Endodermal cell (in vitro differentiated cells): ENCODE data around the gene PSD2. TPM values are rescaled to one million over a fixed set of nuclear protein-coding genes. Genes with fewer than 3 reads are reported as not detected.
A peak's percentile ranks its signal among the peaks of the same experiment; 100 is the strongest.

Source experiments
- DNase-seq: peaks from one replicate; pipeline ENCODE4 v3.0.0-alpha.2; 2017
- H3K27ac ChIP-seq: 2 replicates; pipeline ENCODE4 v1.5.1; 2013; ENCODE audit warnings: mild to moderate bottlenecking, low read depth, low read length, moderate library complexity
- H3K27me3 ChIP-seq: 2 replicates; pipeline ENCODE4 v1.6.1; 2013; ENCODE audit warnings: mild to moderate bottlenecking, low read length, moderate library complexity; ENCODE audit not compliant: insufficient read depth, control insufficient read depth, poor library complexity, severe bottlenecking
- H3K36me3 ChIP-seq: 2 replicates; pipeline ENCODE4 v1.7.0; 2013; ENCODE audit warnings: mild to moderate bottlenecking, low read length, moderate library complexity; ENCODE audit not compliant: control insufficient read depth, insufficient read depth
- H3K4me1 ChIP-seq: one replicate; pipeline ENCODE4 v1.7.0; 2013; ENCODE audit warnings: low read length; ENCODE audit not compliant: control insufficient read depth, insufficient read depth
- H3K4me3 ChIP-seq: 2 replicates; pipeline ENCODE4 v1.5.1; 2013; ENCODE audit warnings: mild to moderate bottlenecking, low read length, moderate library complexity
- H3K9ac ChIP-seq: 2 replicates; pipeline ENCODE4 v1.6.1; 2013; ENCODE audit warnings: mild to moderate bottlenecking, low read length, moderate library complexity; ENCODE audit not compliant: poor library complexity, severe bottlenecking; ENCODE audit errors: extremely low read depth
- H3K9me3 ChIP-seq: 2 replicates; pipeline ENCODE4 v1.6.1; 2013; ENCODE audit warnings: mild to moderate bottlenecking, low read length, moderate library complexity; ENCODE audit not compliant: control insufficient read depth
- H3K27ac Mint-ChIP-seq: 2 replicates; pipeline ENCODE4 v1.8.0; 2020; ENCODE audit warnings: mixed read lengths
- H3K27me3 Mint-ChIP-seq: 2 replicates; pipeline ENCODE4 v1.8.0; 2021; ENCODE audit warnings: mild to moderate bottlenecking, mixed read lengths; ENCODE audit not compliant: insufficient read depth
- H3K36me3 Mint-ChIP-seq: 2 replicates; pipeline ENCODE4 v1.8.0; 2020; ENCODE audit warnings: low read depth, mixed read lengths
- H3K4me1 Mint-ChIP-seq: 2 replicates; pipeline ENCODE4 v1.8.0; 2020; ENCODE audit warnings: mixed read lengths
- H3K4me3 Mint-ChIP-seq: 2 replicates; pipeline ENCODE4 v1.8.0; 2020; ENCODE audit warnings: mild to moderate bottlenecking, moderate library complexity, mixed read lengths
- H3K9me3 Mint-ChIP-seq: 2 replicates; pipeline ENCODE4 v1.8.0; 2020; ENCODE audit warnings: mild to moderate bottlenecking, mixed read lengths
- CTCF ChIP-seq: fragments of 200-600 bp; sonication (generic); conservative IDR thresholded peaks from 2 replicates; pipeline ENCODE4 v1.5.0; 2021; ENCODE audit warnings: antibody characterized with exemption, mild to moderate bottlenecking
- WGBS, 2 experiments: methylation state at CpG; one replicate each; pipeline versions ENCODE4 v1.1.5 to v1.1.7; 2013; ENCODE audit warnings: missing lambda C conversion rate in 2 of 2, mixed read lengths in 1 of 2; ENCODE audit not compliant: insufficient coverage in 1 of 2, insufficient read length in 1 of 2; 5-methylcytosine and 5-hydroxymethylcytosine counted together
- total RNA-seq, 2 donors: library from RNA; stranded (reverse); fragmentation: NEBNext Ultra II Directional in 1 of 2; extraction: Animal tissue kit (Norgen Biotek cat#: 25700) in 1 of 2; gene quantifications; 2 replicates in 1 of 2; 3 replicates in 1 of 2; pipeline ENCODE4 v1.2.1, GENCODE V29; 2021

PSD2 gene
- total RNA-seq, 2 donors from 2014 or later, result 0.55 to 2.5 TPM

GRCh38 chr5:139761501-139761900 lies 34.1 kb upstream of the PSD2 start:
- Mint-ChIP-seq H3K36me3 (no peaks in the 10 kb centered on the region), H3K27me3 (peaks cover 76% of the 10 kb centered on the region), H3K4me1 (peaks cover 20% of the 10 kb centered on the region), H3K27ac (no peak overlapping the region), H3K4me3 (no peak overlapping the region), H3K9me3 (no peaks in the 10 kb centered on the region)
- WGBS, 2 experiments, result 57 to 87% methylated on average over 1 to 4 of the region's 4 CpGs
- H3K27ac ChIP-seq, result peak overlapping the region; percentile 29
- H3K27me3 ChIP-seq, result peaks cover 48% of the 10 kb centered on the region
- H3K4me3 ChIP-seq, result no peak overlapping the region
- H3K9me3 ChIP-seq, result no peaks in the 10 kb centered on the region
- no peak for TF ChIP-seq CTCF
- no peak overlapping the region for H3K9ac ChIP-seq
- no peak for DNase-seq
- H3K36me3 ChIP-seq, result no peaks in the 10 kb centered on the region
- H3K4me1 ChIP-seq, result no peaks in the 10 kb centered on the region

- Histone ChIP-seq H3K27me3 (peaks cover 37% of the 10 kb centered on the region), H3K9me3 (no peaks in the 10 kb centered on the region), H3K36me3 (no peaks in the 10 kb centered on the region), H3K9ac (no peak overlapping the region), H3K4me1 (no peaks in the 10 kb centered on the region), H3K4me3 (no peak overlapping the region), H3K27ac (no peak overlapping the region)
- 63 to 81% methylated on average over 4 to 10 of the region's 10 CpGs for WGBS, 2 experiments
- no peak for DNase-seq
- no peak for TF ChIP-seq CTCF
- H3K9me3 Mint-ChIP-seq, result no peaks in the 10 kb centered on the region
- H3K27ac Mint-ChIP-seq, result no peak overlapping the region
- peaks cover 74% of the 10 kb centered on the region for H3K27me3 Mint-ChIP-seq
- peaks cover 17% of the 10 kb centered on the region for H3K4me1 Mint-ChIP-seq
- no peak overlapping the region for H3K4me3 Mint-ChIP-seq
- H3K36me3 Mint-ChIP-seq, result no peaks in the 10 kb centered on the region
Observed at GRCh38 chr5:139762615-139763170, 32.9 kb upstream of the PSD2 start.

- no peak for TF ChIP-seq CTCF
- Histone ChIP-seq H3K27me3 (peaks cover 33% of the 10 kb centered on the region), H3K9me3 (no peaks in the 10 kb centered on the region), H3K9ac (no peak overlapping the region), H3K4me1 (no peaks in the 10 kb centered on the region), H3K4me3 (no peak overlapping the region), H3K36me3 (no peaks in the 10 kb centered on the region), H3K27ac (peak overlapping the region; percentile 3)
- 75 to 77% methylated on average over 10 to 12 of the region's 12 CpGs for whole genome bisulfite sequencing, 2 experiments
- H3K9me3 Mint-ChIP-seq, result no peaks in the 10 kb centered on the region
- H3K27ac Mint-ChIP-seq, result no peak overlapping the region
- peaks cover 67% of the 10 kb centered on the region for H3K27me3 Mint-ChIP-seq
- DNase-seq, result no peak
- no peaks in the 10 kb centered on the region for H3K36me3 Mint-ChIP-seq
- no peak overlapping the region for H3K4me3 Mint-ChIP-seq
- peaks cover 17% of the 10 kb centered on the region for H3K4me1 Mint-ChIP-seq
Observed at GRCh38 chr5:139763280-139763929, 32.2 kb upstream of the PSD2 start.
